Ovary (tissue), 9 donors: ENCODE data around the gene CYP2W1. TPM values are rescaled to one million over a fixed set of nuclear protein-coding genes. Genes with fewer than 3 reads are reported as not detected.

ENCODE experiments used
- DNase-seq, 5 donors: peaks; one replicate each; pipeline ENCODE4 v3.0.0-alpha.2; 2019 to 2020
- H3K27ac ChIP-seq, 2 donors: fragments of 200-600 bp; one replicate each; pipeline versions ENCODE4 v1.5.1 to v1.8.0; 2019 to 2022
- H3K27me3 ChIP-seq: fragments of 200-600 bp; one replicate; pipeline ENCODE4 v1.8.0; 2022
- H3K36me3 ChIP-seq: fragments of 200-600 bp; sonication (generic); one replicate; pipeline ENCODE4 v1.5.1; 2019
- H3K4me1 ChIP-seq: one replicate; pipeline ENCODE4 v1.8.1; 2013; ENCODE audit warnings: mild to moderate bottlenecking, moderate library complexity; ENCODE audit not compliant: insufficient read depth
- H3K4me3 ChIP-seq: fragments of 200-600 bp; sonication (generic); one replicate; pipeline ENCODE4 v1.5.1; 2017
- H3K9me3 ChIP-seq, 2 donors: fragments of 200-600 bp in 1 of 2; sonication (generic) in 1 of 2; one replicate each; pipeline versions ENCODE4 v1.5.1 to v1.8.1; 2013 to 2019; ENCODE audit warnings: mild to moderate bottlenecking in 1 of 2, moderate library complexity in 1 of 2
- EP300 ChIP-seq: sonication (generic); formaldehyde crosslinking; IDR thresholded peaks from one replicate; pipeline ENCODE4 v1.6.1; 2017; ENCODE audit warnings: antibody characterized with exemption
- POLR2A ChIP-seq: fragments of 450-650 bp; IDR thresholded peaks from one replicate; pipeline ENCODE4 v1.6.1; 2017; ENCODE audit warnings: antibody characterized with exemption, mild to moderate bottlenecking, moderate library complexity
- WGBS, 3 donors: extraction: QIAGEN DNeasy Blood & Tissue Kit in 1 of 3; methylation state at CpG; one replicate each; pipeline versions ENCODE4 v1.1.5 to v1.1.7; 2013 to 2017; 5-methylcytosine and 5-hydroxymethylcytosine counted together
- intact Hi-C, 4 donors: fragments of 100-400 bp; cut with DNase I; formaldehyde crosslinking; loops; one replicate each; pipeline versions ENCODE4 v1.11.0 to v1.15.1; 2022 to 2023
- polyA plus RNA-seq, 2 donors: library from polyadenylated mRNA; stranded (reverse); fragments of 200-250 nt in 1 of 2; fragments of 350-450 nt in 1 of 2; fragmentation: Illumina TruSeq in 1 of 2; extraction: RNeasy Lipid Tissue Mini Kit (QIAGEN cat#74804) in 1 of 2; gene quantifications; one replicate each; pipeline ENCODE4 v1.2.3, GENCODE V29; 2013 to 2014
- total RNA-seq, 7 donors: library from RNA; depleted of rRNA in 2 of 7; stranded (reverse); fragments of >200 nt in 2 of 7; fragmentation: NEBNext Ultra II Directional in 3 of 7; extraction: Animal tissue kit (Norgen Biotek cat#: 25700) in 3 of 7; gene quantifications; one replicate each; pipeline versions ENCODE4 v1.1.0 to v1.2.4, GENCODE V29; 2016 to 2023
- TF ChIP-seq, protein P1 (sequence below), 3 donors: fragments of 450-650 bp in 2 of 3; fragments of 200-600 bp in 1 of 3; IDR thresholded peaks; one replicate each; pipeline versions ENCODE4 v1.5.1 to v1.8.0; 2016 to 2022; ENCODE audit warnings: antibody characterized with exemption in 3 of 3, mild to moderate bottlenecking in 1 of 3
- donor health status: DM: no; HTN: no; CAD: no; lungs with moderate emphysema.
- donor health status: DM: no; HTN: no; CAD: no.
- donor health status: Bipolar disorder and iron deficiency.
- donor health status: DM: yes; HTN: yes; CAD: no.
- donor health status: DM: no; HTN: no; CAD: no.
- donor health status: DM: yes; HTN: yes; CAD: no.

CYP2W1 gene
- total and polyA plus RNA-seq, 9 donors: 0.64 to 5.2 (median 2.7) TPM; not detected in 2

- no peak overlapping the region for H3K4me3 ChIP-seq
- peaks cover 7% of the 10 kb centered on the region for H3K4me1 ChIP-seq
- H3K36me3 ChIP-seq: no peaks in the 10 kb centered on the region
- TF ChIP-seq POLR2A (no peak), EP300 (no peak)
- TF ChIP-seq, protein P1, sequence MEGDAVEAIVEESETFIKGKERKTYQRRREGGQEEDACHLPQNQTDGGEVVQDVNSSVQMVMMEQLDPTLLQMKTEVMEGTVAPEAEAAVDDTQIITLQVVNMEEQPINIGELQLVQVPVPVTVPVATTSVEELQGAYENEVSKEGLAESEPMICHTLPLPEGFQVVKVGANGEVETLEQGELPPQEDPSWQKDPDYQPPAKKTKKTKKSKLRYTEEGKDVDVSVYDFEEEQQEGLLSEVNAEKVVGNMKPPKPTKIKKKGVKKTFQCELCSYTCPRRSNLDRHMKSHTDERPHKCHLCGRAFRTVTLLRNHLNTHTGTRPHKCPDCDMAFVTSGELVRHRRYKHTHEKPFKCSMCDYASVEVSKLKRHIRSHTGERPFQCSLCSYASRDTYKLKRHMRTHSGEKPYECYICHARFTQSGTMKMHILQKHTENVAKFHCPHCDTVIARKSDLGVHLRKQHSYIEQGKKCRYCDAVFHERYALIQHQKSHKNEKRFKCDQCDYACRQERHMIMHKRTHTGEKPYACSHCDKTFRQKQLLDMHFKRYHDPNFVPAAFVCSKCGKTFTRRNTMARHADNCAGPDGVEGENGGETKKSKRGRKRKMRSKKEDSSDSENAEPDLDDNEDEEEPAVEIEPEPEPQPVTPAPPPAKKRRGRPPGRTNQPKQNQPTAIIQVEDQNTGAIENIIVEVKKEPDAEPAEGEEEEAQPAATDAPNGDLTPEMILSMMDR (IDR thresholded peaks at IDR 0.05): no peak
- intact Hi-C loops: loop anchor here in 1 of 4 donors (10.0 kb wide), 1 partner anchor 179 kb away; no protein-coding TSS in a partner anchor
- no peak overlapping the region for H3K27ac ChIP-seq
- no peak for DNase-seq
- no peaks in the 10 kb centered on the region for H3K9me3 ChIP-seq
- no peaks in the 10 kb centered on the region for H3K27me3 ChIP-seq
- WGBS, 3 donors: 86 to 92% (median 87%) methylated on average over 13 to 14 of the region's 14 CpGs
Measured at GRCh38 chr7:995571-995970, 12.6 kb downstream of the CYP2W1 start.

- no peaks in the 10 kb centered on the region for H3K36me3 ChIP-seq
Measured at GRCh38 chr7:996079-996872, 13.3 kb downstream of the CYP2W1 start.

DNA sequence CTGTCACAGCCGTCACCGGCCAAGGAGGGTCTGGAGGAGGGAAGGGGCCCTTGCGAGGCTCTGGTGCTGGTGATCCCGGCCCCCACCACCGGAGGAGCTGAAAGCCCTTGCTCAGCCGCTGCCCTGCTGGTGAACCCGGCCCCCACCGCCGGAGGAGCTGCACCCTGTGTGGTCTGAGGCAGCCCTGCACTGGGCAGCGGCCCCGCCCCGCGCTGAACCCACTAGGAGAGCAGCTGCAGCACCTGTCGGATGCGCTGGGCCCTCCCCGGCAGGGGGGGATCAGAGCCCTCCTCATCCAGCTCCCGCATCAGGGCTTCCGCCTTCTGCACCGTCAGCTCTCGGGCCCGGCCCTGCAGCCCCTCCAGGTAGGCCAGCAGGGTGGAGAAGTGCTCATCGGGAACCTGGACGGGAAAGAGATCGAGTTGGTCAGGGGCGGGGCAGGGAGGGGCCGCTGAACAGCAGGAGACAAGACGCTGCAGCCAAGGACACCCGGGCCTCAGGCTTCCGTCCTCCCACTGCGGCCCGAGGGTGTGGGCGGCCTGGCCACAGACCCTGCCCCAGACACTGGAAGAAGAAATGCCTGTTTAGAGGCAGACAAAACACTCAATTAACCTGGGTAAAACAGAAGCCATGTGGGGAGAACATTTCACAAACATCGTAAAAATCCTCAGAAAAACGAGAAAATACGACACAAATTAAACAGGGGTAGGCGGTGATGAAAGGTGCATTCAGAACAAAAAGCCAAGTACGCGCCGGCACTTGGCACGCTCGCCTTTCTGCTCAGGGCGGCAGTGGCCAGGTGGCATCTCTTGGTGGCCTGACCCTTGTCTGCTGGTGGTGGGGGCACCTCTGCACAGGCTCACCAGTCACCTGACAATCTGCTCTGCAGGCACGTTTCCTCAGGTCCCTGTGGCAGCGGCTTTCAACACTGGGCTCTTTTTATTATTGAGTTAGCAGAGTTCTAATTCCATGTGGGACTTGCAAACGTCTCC is 14.7 kb downstream of the CYP2W1 start:
- peaks cover 7% of the 10 kb centered on the region for H3K4me1 ChIP-seq
- DNase-seq: no peak
- intact Hi-C loops: loop anchor here in 1 of 4 donors (10.0 kb wide), 1 partner anchor 177 kb away; no protein-coding TSS in a partner anchor
- H3K27ac ChIP-seq: no peak overlapping the region
- TF ChIP-seq EP300: no peak
- no peak for TF ChIP-seq POLR2A
- TF ChIP-seq, protein P1 (IDR thresholded peaks at IDR 0.05): no peak
- 56 to 66% (median 62%) methylated on average over 44 to 45 of the region's 45 CpGs for WGBS, 3 donors
- H3K36me3 ChIP-seq: no peaks in the 10 kb centered on the region
- no peaks in the 10 kb centered on the region for H3K9me3 ChIP-seq
- no peaks in the 10 kb centered on the region for H3K27me3 ChIP-seq
- no peak overlapping the region for H3K4me3 ChIP-seq

More at GRCh38 chr7:996079-996872, 13.3 kb downstream of the CYP2W1 start:
- Histone ChIP-seq H3K4me1 (peaks cover 7% of the 10 kb centered on the region), H3K4me3 (no peak overlapping the region), H3K27me3 (no peaks in the 10 kb centered on the region), H3K27ac (no peak overlapping the region), H3K9me3 (no peaks in the 10 kb centered on the region)
- intact Hi-C loops: loop anchor here in 1 of 4 donors (10.0 kb wide), 1 partner anchor 179 kb away; no protein-coding TSS in a partner anchor
- no peak for TF ChIP-seq POLR2A
- TF ChIP-seq, protein P1 (IDR thresholded peaks at IDR 0.05): no peak
- no peak for TF ChIP-seq EP300
- WGBS, 3 donors: 89 to 92% (median 89%) methylated on average over 29 to 38 of the region's 38 CpGs
- no peak for DNase-seq
